Neural progenitor cell (in vitro differentiated cells): ENCODE results near the gene SPATA3.
"Not testable (repeated sequence)": the region's sequence is repeated elsewhere in the genome, so short reads cannot be mapped to it uniquely, and the experiment has no call there.

Experiments
- CTCF ChIP-seq: fragments of 200-600 bp; sonication (generic); IDR thresholded peaks from 2 replicates; pipeline ENCODE4 v1.5.1; 2017; ENCODE audit warnings: antibody characterized with exemption, mild to moderate bottlenecking
- EZH2 ChIP-seq: fragments of 200-600 bp; sonication (generic); IDR thresholded peaks from 2 replicates; pipeline ENCODE4 v1.6.1; 2017; ENCODE audit warnings: antibody characterized with exemption, mild to moderate bottlenecking, moderate library complexity
- EZH2phosphoT487 ChIP-seq: fragments of 200-600 bp; sonication (generic); IDR thresholded peaks from 2 replicates; pipeline ENCODE4 v1.6.1; 2017; ENCODE audit warnings: antibody characterized with exemption

GRCh38 chr2:230968314-230968713 lies 27.6 kb upstream of the SPATA3 start:
- TF ChIP-seq CTCF, EZH2phosphoT487, EZH2: not testable (repeated sequence)
